HCT116 (cell line): ENCODE data around the gene ST3GAL3. TPM values are rescaled to one million over a fixed set of nuclear protein-coding genes. Genes with fewer than 3 reads are reported as not detected.

ENCODE experiments used
- ATAC-seq: fragments of 200-7000 bp; cut with Tn5 transposase; 2 replicates; pipeline ENCODE4 v1.9.1; 2020; ENCODE audit warnings: mild to moderate bottlenecking, moderate library complexity
- BruUV-seq: library from RNA; stranded (reverse); fragments of 400-500 nt; replicated peaks from 2 replicates; lab custom pipeline; 2021; lab: Mats Ljungman, UMichigan
- CTCF ChIA-PET: fragments of 300-600 bp; sonication (Branson Sonifier 250); formaldehyde crosslinking; loops from one replicate; lab custom pipeline; 2021; ENCODE audit warnings: antibody characterized with exemption; lab: Charles Lee
- POLR2A ChIA-PET: fragments of 300-600, 350-600 bp; sonication (Branson Sonifier 250); formaldehyde crosslinking; loops from one replicate; lab custom pipeline; 2021; ENCODE audit warnings: antibody characterized with exemption; lab: Charles Lee
- RAD21 ChIA-PET, 2 experiments: fragments of 300-600 bp; sonication (Branson Sonifier 250); formaldehyde crosslinking; loops; one replicate each; lab custom pipeline; 2023; ENCODE audit warnings: low total read pairs in 2 of 2; ENCODE audit not compliant: uncharacterized antibody in 2 of 2, unreplicated experiment in 2 of 2, low non-redundant PET in 1 of 2; lab: Charles Lee
- DNase-seq: peaks from one replicate; pipeline ENCODE4 v3.0.0-alpha.2; 2010; ENCODE audit warnings: low read depth, low spot score
- H2AFZ ChIP-seq: fragments of 200-600 bp; shearing (Covaris generic), sonication (generic); 2 replicates; pipeline ENCODE4 v1.6.1; 2017; ENCODE audit warnings: low read depth, mixed run types, mixed read lengths, antibody characterized with exemption, low read length; ENCODE audit not compliant: poor library complexity, severe bottlenecking
- H3K27ac ChIP-seq: 2 replicates; pipeline ENCODE4 v1.5.1; 2012; ENCODE audit warnings: low read depth, low read length
- H3K27me3 ChIP-seq: fragments of 200-600 bp; sonication (generic); 2 replicates; pipeline ENCODE4 v1.6.1; 2016; ENCODE audit warnings: mixed run types, low read length, mixed read lengths; ENCODE audit not compliant: insufficient read depth
- H3K36me3 ChIP-seq, 2 experiments: fragments of 200-500 bp in 1 of 2; fragments of 200-600 bp in 1 of 2; sonication (Bioruptor generic) in 1 of 2; sonication (generic) in 1 of 2; 2 replicates each; pipeline versions ENCODE4 v1.5.1 to v1.6.1; 2014 to 2016; ENCODE audit warnings: low read length in 2 of 2, inconsistent platforms in 1 of 2, mixed read lengths in 1 of 2, mixed run types in 1 of 2; ENCODE audit not compliant: insufficient read depth in 2 of 2, control insufficient read depth in 1 of 2
- H3K4me1 ChIP-seq, 2 experiments: fragments of 200-600 bp in 1 of 2; sonication (generic) in 1 of 2; 2 replicates each; pipeline versions ENCODE4 v1.5.1 to v1.6.1; 2012 to 2017; ENCODE audit warnings: low read length in 2 of 2, inconsistent platforms in 1 of 2, mild to moderate bottlenecking in 1 of 2, mixed read lengths in 1 of 2, mixed run types in 1 of 2, moderate library complexity in 1 of 2; ENCODE audit not compliant: insufficient read depth in 2 of 2, control insufficient read depth in 1 of 2
- H3K4me2 ChIP-seq: fragments of 200-600 bp; sonication (generic); 2 replicates; pipeline ENCODE4 v1.6.1; 2017; ENCODE audit warnings: mixed run types, low read length, mixed read lengths
- H3K4me3 ChIP-seq, 2 experiments: fragments of 200-600 bp in 1 of 2; sonication (generic) in 1 of 2; replicated peaks in 1 of 2; 2 replicates each; pipeline ENCODE4 v1.5.1; 2011 to 2016; ENCODE audit warnings: low read length in 2 of 2, control low read depth in 1 of 2, low read depth in 1 of 2, mild to moderate bottlenecking in 1 of 2, mixed read lengths in 1 of 2, mixed run types in 1 of 2
- H3K79me2 ChIP-seq: fragments of 200-600 bp; sonication (generic); 2 replicates; pipeline ENCODE4 v1.6.1; 2017; ENCODE audit warnings: mild to moderate bottlenecking, mixed run types, low read length, moderate library complexity, mixed read lengths; ENCODE audit not compliant: insufficient read depth
- H3K9ac ChIP-seq: fragments of 200-600 bp; sonication (generic); 2 replicates; pipeline ENCODE4 v1.6.1; 2016; ENCODE audit warnings: low read length, mixed read lengths
- H3K9me2 ChIP-seq: fragments of 200-600 bp; sonication (generic), shearing (Covaris generic); 2 replicates; pipeline ENCODE4 v1.6.1; 2017; ENCODE audit warnings: mixed run types, mild to moderate bottlenecking, moderate library complexity; ENCODE audit not compliant: insufficient read depth
- H3K9me3 ChIP-seq, 2 experiments: fragments of 200-500 bp in 1 of 2; fragments of 200-600 bp in 1 of 2; sonication (Bioruptor generic) in 1 of 2; sonication (generic) in 1 of 2; 2 replicates each; pipeline ENCODE4 v1.6.1; 2014 to 2017; ENCODE audit warnings: low read length in 2 of 2, mixed read lengths in 2 of 2, inconsistent platforms in 1 of 2, low read depth in 1 of 2, mild to moderate bottlenecking in 1 of 2, mixed run types in 1 of 2, moderate library complexity in 1 of 2; ENCODE audit not compliant: control insufficient read depth in 1 of 2, insufficient read depth in 1 of 2
- H4K20me1 ChIP-seq: fragments of 200-600 bp; sonication (generic), shearing (Covaris generic); 2 replicates; pipeline ENCODE4 v1.6.1; 2017; ENCODE audit warnings: mixed run types, mild to moderate bottlenecking, moderate library complexity; ENCODE audit not compliant: insufficient read depth
- EZH2 ChIP-seq: fragments of 200-600 bp; sonication (generic); IDR thresholded peaks from 2 replicates; pipeline ENCODE4 v1.6.1; 2017; ENCODE audit warnings: antibody characterized with exemption, mixed run types
- RAD21 ChIP-seq: IDR thresholded peaks from 2 replicates; pipeline ENCODE4 v1.6.1; 2012; ENCODE audit warnings: low read depth, mild to moderate bottlenecking
- YY1 ChIP-seq: IDR thresholded peaks from 2 replicates; pipeline ENCODE4 v1.6.1; 2011; ENCODE audit warnings: low read length, low read depth, moderate library complexity, mild to moderate bottlenecking; ENCODE audit not compliant: insufficient replicate concordance; ENCODE audit errors: extremely low read depth
- intact Hi-C: fragments of 100-400 bp; cut with micrococcal nuclease; formaldehyde crosslinking; loops from 2 replicates; pipeline ENCODE4 v1.10.0; 2022
- total RNA-seq: library from RNA; stranded (reverse); gene quantifications from one replicate; pipeline ENCODE4 v1.2.1, GENCODE V29; 2021; ENCODE audit not compliant: unreplicated experiment
- TF ChIP-seq, protein P1 (sequence below): IDR thresholded peaks from 2 replicates; pipeline ENCODE4 v1.6.1; 2011; ENCODE audit warnings: mild to moderate bottlenecking, low read length, moderate library complexity; ENCODE audit not compliant: insufficient replicate concordance; ENCODE audit errors: extremely low read depth
- TF ChIP-seq, protein P2 (sequence below): IDR thresholded peaks from 2 replicates; pipeline ENCODE4 v1.6.1; 2012; ENCODE audit warnings: low read depth
- TF ChIP-seq, protein P3 (sequence below): IDR thresholded peaks from 2 replicates; pipeline ENCODE4 v1.6.1; 2012

Gene ST3GAL3
- total RNA-seq, 1 experiment from 2014 or later = 7.2 TPM

DNA sequence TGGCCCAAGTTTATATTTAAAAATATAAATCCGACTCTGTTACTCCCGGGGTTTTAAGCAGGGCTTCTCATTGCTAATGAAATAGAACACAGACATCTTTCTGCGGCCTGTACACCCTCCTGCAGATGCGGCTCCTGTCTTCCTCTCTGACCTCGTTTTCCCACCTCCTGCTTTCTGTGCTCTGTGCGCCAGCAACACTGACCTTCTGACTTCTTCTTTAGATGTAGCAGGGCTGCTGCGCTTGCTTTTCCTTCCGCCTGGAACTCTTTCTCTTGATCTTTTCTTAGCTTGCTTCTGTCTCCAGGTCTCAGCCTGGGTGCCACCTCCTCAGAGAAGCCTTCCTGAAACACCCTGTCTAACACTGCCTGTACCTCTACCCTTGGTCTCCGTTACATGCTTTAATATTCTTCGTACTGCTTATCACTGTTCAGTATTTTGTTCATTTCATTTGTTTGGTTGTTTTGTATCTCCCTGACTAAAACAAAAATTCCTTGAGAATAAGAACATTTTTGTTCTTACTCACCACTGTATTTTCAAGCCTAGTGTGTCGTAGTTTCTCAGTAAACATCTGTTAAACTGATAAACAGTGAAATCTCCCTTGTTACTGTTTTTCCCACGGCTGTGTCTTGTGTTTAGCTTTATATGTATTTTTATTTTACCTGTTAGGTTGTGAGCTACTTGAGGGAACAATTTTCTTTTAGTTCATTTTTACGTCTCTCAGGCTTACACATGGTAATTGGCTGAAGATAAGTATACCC, 79.0 kb downstream of the ST3GAL3 start:
- Histone ChIP-seq H3K27me3 (no peaks in the 10 kb centered on the region), H3K27ac (no peak overlapping the region), H3K36me3 (no peaks in the 10 kb centered on the region), H2AFZ (no peak overlapping the region), H3K9me3 (no peaks in the 10 kb centered on the region), H3K4me1 (peaks cover 23 to 48% of the 10 kb centered on the region in 2 experiments), H3K9me2 (no peaks in the 10 kb centered on the region), H3K9ac (no peak overlapping the region), H3K4me2 (no peak overlapping the region), H3K79me2 (no peaks in the 10 kb centered on the region), H4K20me1 (no peaks in the 10 kb centered on the region), H3K4me3 (no peak overlapping the region)
- DNase-seq (no peak), ATAC-seq (no peak)
- no TSS peak for BruUV-seq
- ChIA-PET POLR2A (no interaction called here), RAD21 (no interaction called here), CTCF (interaction anchor here (4.0 kb wide), 1 partner anchor 148 kb away, joined by 19 read pairs; the partner anchor contains the start of gene ARTN)
- intact Hi-C loops = no loop called here
- TF ChIP-seq, protein P1, sequence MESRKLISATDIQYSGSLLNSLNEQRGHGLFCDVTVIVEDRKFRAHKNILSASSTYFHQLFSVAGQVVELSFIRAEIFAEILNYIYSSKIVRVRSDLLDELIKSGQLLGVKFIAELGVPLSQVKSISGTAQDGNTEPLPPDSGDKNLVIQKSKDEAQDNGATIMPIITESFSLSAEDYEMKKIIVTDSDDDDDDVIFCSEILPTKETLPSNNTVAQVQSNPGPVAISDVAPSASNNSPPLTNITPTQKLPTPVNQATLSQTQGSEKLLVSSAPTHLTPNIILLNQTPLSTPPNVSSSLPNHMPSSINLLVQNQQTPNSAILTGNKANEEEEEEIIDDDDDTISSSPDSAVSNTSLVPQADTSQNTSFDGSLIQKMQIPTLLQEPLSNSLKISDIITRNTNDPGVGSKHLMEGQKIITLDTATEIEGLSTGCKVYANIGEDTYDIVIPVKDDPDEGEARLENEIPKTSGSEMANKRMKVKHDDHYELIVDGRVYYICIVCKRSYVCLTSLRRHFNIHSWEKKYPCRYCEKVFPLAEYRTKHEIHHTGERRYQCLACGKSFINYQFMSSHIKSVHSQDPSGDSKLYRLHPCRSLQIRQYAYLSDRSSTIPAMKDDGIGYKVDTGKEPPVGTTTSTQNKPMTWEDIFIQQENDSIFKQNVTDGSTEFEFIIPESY = no peak
- TF ChIP-seq EZH2 = no peak
- TF ChIP-seq, protein P2, sequence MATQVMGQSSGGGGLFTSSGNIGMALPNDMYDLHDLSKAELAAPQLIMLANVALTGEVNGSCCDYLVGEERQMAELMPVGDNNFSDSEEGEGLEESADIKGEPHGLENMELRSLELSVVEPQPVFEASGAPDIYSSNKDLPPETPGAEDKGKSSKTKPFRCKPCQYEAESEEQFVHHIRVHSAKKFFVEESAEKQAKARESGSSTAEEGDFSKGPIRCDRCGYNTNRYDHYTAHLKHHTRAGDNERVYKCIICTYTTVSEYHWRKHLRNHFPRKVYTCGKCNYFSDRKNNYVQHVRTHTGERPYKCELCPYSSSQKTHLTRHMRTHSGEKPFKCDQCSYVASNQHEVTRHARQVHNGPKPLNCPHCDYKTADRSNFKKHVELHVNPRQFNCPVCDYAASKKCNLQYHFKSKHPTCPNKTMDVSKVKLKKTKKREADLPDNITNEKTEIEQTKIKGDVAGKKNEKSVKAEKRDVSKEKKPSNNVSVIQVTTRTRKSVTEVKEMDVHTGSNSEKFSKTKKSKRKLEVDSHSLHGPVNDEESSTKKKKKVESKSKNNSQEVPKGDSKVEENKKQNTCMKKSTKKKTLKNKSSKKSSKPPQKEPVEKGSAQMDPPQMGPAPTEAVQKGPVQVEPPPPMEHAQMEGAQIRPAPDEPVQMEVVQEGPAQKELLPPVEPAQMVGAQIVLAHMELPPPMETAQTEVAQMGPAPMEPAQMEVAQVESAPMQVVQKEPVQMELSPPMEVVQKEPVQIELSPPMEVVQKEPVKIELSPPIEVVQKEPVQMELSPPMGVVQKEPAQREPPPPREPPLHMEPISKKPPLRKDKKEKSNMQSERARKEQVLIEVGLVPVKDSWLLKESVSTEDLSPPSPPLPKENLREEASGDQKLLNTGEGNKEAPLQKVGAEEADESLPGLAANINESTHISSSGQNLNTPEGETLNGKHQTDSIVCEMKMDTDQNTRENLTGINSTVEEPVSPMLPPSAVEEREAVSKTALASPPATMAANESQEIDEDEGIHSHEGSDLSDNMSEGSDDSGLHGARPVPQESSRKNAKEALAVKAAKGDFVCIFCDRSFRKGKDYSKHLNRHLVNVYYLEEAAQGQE = no peak
- TF ChIP-seq, protein P3, sequence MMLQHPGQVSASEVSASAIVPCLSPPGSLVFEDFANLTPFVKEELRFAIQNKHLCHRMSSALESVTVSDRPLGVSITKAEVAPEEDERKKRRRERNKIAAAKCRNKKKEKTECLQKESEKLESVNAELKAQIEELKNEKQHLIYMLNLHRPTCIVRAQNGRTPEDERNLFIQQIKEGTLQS = no peak
- no peak for TF ChIP-seq RAD21
- TF ChIP-seq YY1 = no peak
